Duodenal mucosa (tissue), 2 donors: ENCODE data around the gene SCUBE1.

Source experiments
- H3K27ac ChIP-seq: one replicate; pipeline ENCODE4 v1.7.0; 2013; ENCODE audit warnings: low read depth, low read length
- H3K27me3 ChIP-seq, 2 donors: one replicate each; pipeline ENCODE4 v1.7.0; 2013; ENCODE audit warnings: low read length in 2 of 2, control low read depth in 1 of 2; ENCODE audit not compliant: insufficient read depth in 2 of 2, control insufficient read depth in 1 of 2
- H3K36me3 ChIP-seq, 2 donors: one replicate each; pipeline ENCODE4 v1.7.0; 2013; ENCODE audit warnings: low read length in 2 of 2, control low read depth in 1 of 2; ENCODE audit not compliant: insufficient read depth in 2 of 2, control insufficient read depth in 1 of 2
- H3K4me1 ChIP-seq, 2 donors: one replicate each; pipeline ENCODE4 v1.7.0; 2013; ENCODE audit warnings: low read length in 2 of 2, control low read depth in 1 of 2; ENCODE audit not compliant: insufficient read depth in 2 of 2, control insufficient read depth in 1 of 2
- H3K4me3 ChIP-seq, 2 donors: one replicate each; pipeline ENCODE4 v1.7.0; 2013; ENCODE audit warnings: low read length in 2 of 2, low read depth in 1 of 2
- H3K9ac ChIP-seq, 2 donors: one replicate each; pipeline ENCODE4 v1.7.0; 2013; ENCODE audit warnings: low read length in 2 of 2, low read depth in 1 of 2
- H3K9me3 ChIP-seq, 2 donors: one replicate each; pipeline ENCODE4 v1.7.0; 2013; ENCODE audit warnings: low read length in 2 of 2, control low read depth in 1 of 2; ENCODE audit not compliant: control insufficient read depth in 1 of 2

Gene SCUBE1

GRCh38 chr22:43203471-43203981 is 139.6 kb downstream of the SCUBE1 start:
- Histone ChIP-seq H3K9me3 (no peaks in the 10 kb centered on the region), H3K4me1 (no peaks in the 10 kb centered on the region), H3K4me3 (no peak overlapping the region), H3K27ac (no peak overlapping the region), H3K36me3 (no peaks in the 10 kb centered on the region), H3K27me3 (no peaks in the 10 kb centered on the region), H3K9ac (no peak overlapping the region)

GRCh38 chr22:43202756-43203410 is 140.3 kb downstream of the SCUBE1 start:
- Histone ChIP-seq H3K4me1 (no peaks in the 10 kb centered on the region), H3K9me3 (no peaks in the 10 kb centered on the region), H3K27me3 (no peaks in the 10 kb centered on the region), H3K4me3 (no peak overlapping the region), H3K9ac (no peak overlapping the region), H3K36me3 (no peaks in the 10 kb centered on the region), H3K27ac (no peak overlapping the region)

GRCh38 chr22:43202326-43202725 is 140.8 kb downstream of the SCUBE1 start:
- H3K36me3 ChIP-seq = no peaks in the 10 kb centered on the region
- H3K4me3 ChIP-seq = no peak overlapping the region
- H3K4me1 ChIP-seq = no peaks in the 10 kb centered on the region
- no peaks in the 10 kb centered on the region for H3K27me3 ChIP-seq
- no peaks in the 10 kb centered on the region for H3K9me3 ChIP-seq
- no peak overlapping the region for H3K9ac ChIP-seq
- H3K27ac ChIP-seq = no peak overlapping the region

GRCh38 chr22:43201486-43202219 is 141.5 kb downstream of the SCUBE1 start:
- Histone ChIP-seq H3K27me3 (no peaks in the 10 kb centered on the region), H3K27ac (no peak overlapping the region), H3K36me3 (no peaks in the 10 kb centered on the region)

GRCh38 chr22:43200555-43200954 is 142.6 kb downstream of the SCUBE1 start:
- H3K27me3 ChIP-seq = no peaks in the 10 kb centered on the region
- no peaks in the 10 kb centered on the region for H3K9me3 ChIP-seq

More at GRCh38 chr22:43201486-43202219, 141.5 kb downstream of the SCUBE1 start:
- H3K4me1 ChIP-seq = no peaks in the 10 kb centered on the region
- H3K9me3 ChIP-seq = no peaks in the 10 kb centered on the region
- H3K4me3 ChIP-seq = no peak overlapping the region
- no peak overlapping the region for H3K9ac ChIP-seq

GRCh38 chr22:43200031-43200430 is 143.1 kb downstream of the SCUBE1 start:
- Histone ChIP-seq H3K27me3 (no peaks in the 10 kb centered on the region), H3K4me1 (no peaks in the 10 kb centered on the region), H3K36me3 (no peaks in the 10 kb centered on the region), H3K4me3 (no peak overlapping the region), H3K27ac (no peak overlapping the region), H3K9ac (no peak overlapping the region), H3K9me3 (no peaks in the 10 kb centered on the region)

More at GRCh38 chr22:43200555-43200954, 142.6 kb downstream of the SCUBE1 start:
- Histone ChIP-seq H3K36me3 (no peaks in the 10 kb centered on the region), H3K27ac (no peak overlapping the region), H3K4me1 (no peaks in the 10 kb centered on the region), H3K9ac (no peak overlapping the region), H3K4me3 (no peak overlapping the region)

- Histone ChIP-seq H3K36me3 (no peaks in the 10 kb centered on the region), H3K27ac (no peak overlapping the region), H3K9ac (no peak overlapping the region), H3K9me3 (no peaks in the 10 kb centered on the region), H3K4me3 (no peak overlapping the region), H3K4me1 (no peaks in the 10 kb centered on the region), H3K27me3 (no peaks in the 10 kb centered on the region)
Measured at GRCh38 chr22:43199541-43199940, 143.6 kb downstream of the SCUBE1 start.

- no peaks in the 10 kb centered on the region for H3K4me1 ChIP-seq
- no peak overlapping the region for H3K9ac ChIP-seq
Measured at GRCh38 chr22:43198936-43199335, 144.2 kb downstream of the SCUBE1 start.

GRCh38 chr22:43198126-43198525 is 145.0 kb downstream of the SCUBE1 start:
- no peak overlapping the region for H3K27ac ChIP-seq
- no peak overlapping the region for H3K4me3 ChIP-seq

More at GRCh38 chr22:43198936-43199335, 144.2 kb downstream of the SCUBE1 start:
- Histone ChIP-seq H3K27ac (no peak overlapping the region), H3K9me3 (no peaks in the 10 kb centered on the region), H3K27me3 (no peaks in the 10 kb centered on the region), H3K4me3 (no peak overlapping the region), H3K36me3 (no peaks in the 10 kb centered on the region)

GRCh38 chr22:43197271-43197941 is 145.8 kb downstream of the SCUBE1 start:
- H3K27ac ChIP-seq = no peak overlapping the region
- H3K4me3 ChIP-seq = no peak overlapping the region
- H3K4me1 ChIP-seq = no peaks in the 10 kb centered on the region
- H3K9ac ChIP-seq = no peak overlapping the region
- no peaks in the 10 kb centered on the region for H3K36me3 ChIP-seq
- H3K9me3 ChIP-seq = no peaks in the 10 kb centered on the region
- no peaks in the 10 kb centered on the region for H3K27me3 ChIP-seq

More at GRCh38 chr22:43198126-43198525, 145.0 kb downstream of the SCUBE1 start:
- H3K36me3 ChIP-seq = no peaks in the 10 kb centered on the region
- H3K4me1 ChIP-seq = no peaks in the 10 kb centered on the region
- no peak overlapping the region for H3K9ac ChIP-seq
- no peaks in the 10 kb centered on the region for H3K27me3 ChIP-seq
- no peaks in the 10 kb centered on the region for H3K9me3 ChIP-seq
